ENCODE data around the gene ARAP2.

- TF ChIP-seq POLR2A (IDR thresholded peaks at IDR 0.05) (no peak), CTCF (IDR thresholded peaks at IDR 0.05) (no peak)
These were observed 8.2 kb downstream of the ARAP2 start for GRCh38 chr4:36236159-36236558.
